Neural progenitor cell (in vitro differentiated cells): ENCODE measurements around the gene SCN3A. TPM values are rescaled to one million over a fixed set of nuclear protein-coding genes. Genes with fewer than 3 reads are reported as not detected.

Source experiments
- DNase-seq: peaks from one replicate; pipeline ENCODE4 v3.0.0-alpha.2; 2016; ENCODE audit warnings: low spot score
- H2AFZ ChIP-seq: fragments of 200-600 bp; sonication (generic); replicated peaks from 2 replicates; pipeline ENCODE4 v1.6.1; 2016; ENCODE audit warnings: antibody characterized with exemption
- H3F3A ChIP-seq: fragments of 200-600 bp; sonication (generic); 2 replicates; pipeline ENCODE4 v1.6.1; 2016; ENCODE audit warnings: antibody characterized with exemption, low read depth
- H3K27ac ChIP-seq: fragments of 200-600 bp; sonication (generic); 2 replicates; pipeline ENCODE4 v1.5.1; 2016; ENCODE audit warnings: mild to moderate bottlenecking
- H3K27me3 ChIP-seq: fragments of 200-600 bp; sonication (generic); 2 replicates; pipeline ENCODE4 v1.6.1; 2016; ENCODE audit warnings: mild to moderate bottlenecking, moderate library complexity
- H3K36me3 ChIP-seq: fragments of 200-600 bp; sonication (generic); 2 replicates; pipeline ENCODE4 v1.5.1; 2016
- H3K4me1 ChIP-seq: fragments of 200-600 bp; sonication (generic); 2 replicates; pipeline ENCODE4 v1.6.1; 2016; ENCODE audit warnings: mixed run types
- H3K4me2 ChIP-seq: fragments of 200-600 bp; sonication (generic); 2 replicates; pipeline ENCODE4 v1.6.1; 2016
- H3K4me3 ChIP-seq: fragments of 200-600 bp; sonication (generic); 2 replicates; pipeline ENCODE4 v1.5.1; 2016
- H3K79me2 ChIP-seq: fragments of 200-600 bp; sonication (generic); 2 replicates; pipeline ENCODE4 v1.6.1; 2016; ENCODE audit warnings: low read depth
- H3K9ac ChIP-seq: fragments of 200-600 bp; sonication (generic); 2 replicates; pipeline ENCODE4 v1.6.1; 2016
- H3K9me3 ChIP-seq: fragments of 200-600 bp; sonication (generic); 2 replicates; pipeline ENCODE4 v1.5.1; 2016; ENCODE audit warnings: low read depth
- H4K20me1 ChIP-seq: fragments of 200-600 bp; sonication (generic); 2 replicates; pipeline ENCODE4 v1.6.1; 2016; ENCODE audit warnings: low read depth
- H3K27ac Mint-ChIP-seq: 3 replicates; pipeline ENCODE4 v1.8.0; 2021; ENCODE audit warnings: mixed read lengths
- H3K27me3 Mint-ChIP-seq: 2 replicates; pipeline ENCODE4 v1.8.0; 2022; ENCODE audit warnings: low read depth, mild to moderate bottlenecking, inconsistent platforms, moderate library complexity, mixed read lengths; ENCODE audit not compliant: insufficient read depth
- H3K36me3 Mint-ChIP-seq: 3 replicates; pipeline ENCODE4 v1.8.0; 2021; ENCODE audit warnings: mixed read lengths
- H3K4me1 Mint-ChIP-seq: 3 replicates; pipeline ENCODE4 v1.8.0; 2021; ENCODE audit warnings: mixed read lengths
- H3K4me3 Mint-ChIP-seq: 3 replicates; pipeline ENCODE4 v1.8.0; 2021; ENCODE audit warnings: mild to moderate bottlenecking, moderate library complexity, mixed read lengths
- H3K9me3 Mint-ChIP-seq: 3 replicates; pipeline ENCODE4 v1.8.0; 2020; ENCODE audit warnings: mixed read lengths
- CTCF ChIP-seq: fragments of 200-600 bp; sonication (generic); IDR thresholded peaks from 2 replicates; pipeline ENCODE4 v1.5.1; 2017; ENCODE audit warnings: antibody characterized with exemption, mild to moderate bottlenecking
- EZH2 ChIP-seq: fragments of 200-600 bp; sonication (generic); IDR thresholded peaks from 2 replicates; pipeline ENCODE4 v1.6.1; 2017; ENCODE audit warnings: antibody characterized with exemption, mild to moderate bottlenecking, moderate library complexity
- EZH2phosphoT487 ChIP-seq: fragments of 200-600 bp; sonication (generic); IDR thresholded peaks from 2 replicates; pipeline ENCODE4 v1.6.1; 2017; ENCODE audit warnings: antibody characterized with exemption
- total RNA-seq: library from RNA; depleted of rRNA; stranded (reverse); fragments of >200 nt; gene quantifications from 2 replicates; pipeline ENCODE4 v1.2.3, GENCODE V29; 2015; ENCODE audit warnings: low replicate concordance

Gene SCN3A
- total RNA-seq, 1 donor from 2014 or later: not detected

GRCh38 chr2:165237056-165237455, 33.2 kb upstream of the SCN3A start:
- Mint-ChIP-seq H3K9me3 (no peaks in the 10 kb centered on the region), H3K4me1 (no peaks in the 10 kb centered on the region), H3K27ac (no peak overlapping the region), H3K4me3 (no peak overlapping the region), H3K36me3 (no peaks in the 10 kb centered on the region), H3K27me3 (no peaks in the 10 kb centered on the region)
- Histone ChIP-seq H4K20me1 (no peaks in the 10 kb centered on the region), H3K36me3 (no peaks in the 10 kb centered on the region), H3K9me3 (no peaks in the 10 kb centered on the region), H3F3A (no peaks in the 10 kb centered on the region), H3K9ac (no peak overlapping the region), H3K27me3 (no peaks in the 10 kb centered on the region), H3K79me2 (no peaks in the 10 kb centered on the region), H3K4me1 (no peaks in the 10 kb centered on the region), H3K27ac (no peak overlapping the region), H3K4me2 (no peak overlapping the region), H3K4me3 (no peak overlapping the region), H2AFZ (no peak overlapping the region)
- TF ChIP-seq CTCF: no peak
- TF ChIP-seq EZH2phosphoT487: no peak
- TF ChIP-seq EZH2: no peak
- no peak for DNase-seq

- no peaks in the 10 kb centered on the region for H3K9me3 ChIP-seq
- H3F3A ChIP-seq: no peaks in the 10 kb centered on the region
- H3K4me3 ChIP-seq: no peak overlapping the region
- no peaks in the 10 kb centered on the region for H3K36me3 ChIP-seq
- Mint-ChIP-seq H3K4me3 (no peak overlapping the region), H3K4me1 (no peaks in the 10 kb centered on the region), H3K27ac (no peak overlapping the region), H3K9me3 (no peaks in the 10 kb centered on the region), H3K36me3 (no peaks in the 10 kb centered on the region), H3K27me3 (no peaks in the 10 kb centered on the region)
- no peak for DNase-seq
- no peaks in the 10 kb centered on the region for H3K79me2 ChIP-seq
- H2AFZ ChIP-seq: no peak overlapping the region
- H4K20me1 ChIP-seq: no peaks in the 10 kb centered on the region
- no peak overlapping the region for H3K9ac ChIP-seq
- H3K4me2 ChIP-seq: no peak overlapping the region
- no peak for TF ChIP-seq EZH2phosphoT487
- no peak for TF ChIP-seq CTCF
- TF ChIP-seq EZH2: no peak
- H3K4me1 ChIP-seq: no peaks in the 10 kb centered on the region
- H3K27me3 ChIP-seq: no peaks in the 10 kb centered on the region
- H3K27ac ChIP-seq: no peak overlapping the region
Observed at GRCh38 chr2:165227571-165227970, 23.7 kb upstream of the SCN3A start.

- H3K4me3 Mint-ChIP-seq: no peak overlapping the region
- no peaks in the 10 kb centered on the region for H3K9me3 ChIP-seq
- no peaks in the 10 kb centered on the region for H4K20me1 ChIP-seq
- no peaks in the 10 kb centered on the region for H3K27me3 Mint-ChIP-seq
- no peak overlapping the region for H3K4me3 ChIP-seq
- no peaks in the 10 kb centered on the region for H3F3A ChIP-seq
- H2AFZ ChIP-seq: no peak overlapping the region
- H3K4me2 ChIP-seq: no peak overlapping the region
- H3K36me3 ChIP-seq: no peaks in the 10 kb centered on the region
- H3K4me1 ChIP-seq: no peaks in the 10 kb centered on the region
- H3K79me2 ChIP-seq: no peaks in the 10 kb centered on the region
- no peaks in the 10 kb centered on the region for H3K9me3 Mint-ChIP-seq
- no peaks in the 10 kb centered on the region for H3K27me3 ChIP-seq
- no peak overlapping the region for H3K27ac ChIP-seq
- H3K4me1 Mint-ChIP-seq: no peaks in the 10 kb centered on the region
- H3K9ac ChIP-seq: no peak overlapping the region
- no peak for DNase-seq
- H3K27ac Mint-ChIP-seq: no peak overlapping the region
- no peak for TF ChIP-seq EZH2phosphoT487
- no peak for TF ChIP-seq CTCF
- TF ChIP-seq EZH2: no peak
- no peaks in the 10 kb centered on the region for H3K36me3 Mint-ChIP-seq
Observed at GRCh38 chr2:165224941-165225340, 21.1 kb upstream of the SCN3A start.

GRCh38 chr2:165219481-165219880, 15.6 kb upstream of the SCN3A start:
- Histone ChIP-seq H3K27ac (no peak overlapping the region), H3K4me1 (no peaks in the 10 kb centered on the region), H3K9me3 (no peaks in the 10 kb centered on the region), H4K20me1 (no peaks in the 10 kb centered on the region), H3K27me3 (no peaks in the 10 kb centered on the region), H3K4me3 (no peak overlapping the region), H3F3A (no peaks in the 10 kb centered on the region), H3K79me2 (no peaks in the 10 kb centered on the region), H3K36me3 (no peaks in the 10 kb centered on the region), H3K4me2 (no peak overlapping the region), H3K9ac (no peak overlapping the region), H2AFZ (no peak overlapping the region)
- Mint-ChIP-seq H3K9me3 (no peaks in the 10 kb centered on the region), H3K27ac (no peak overlapping the region), H3K36me3 (no peaks in the 10 kb centered on the region), H3K4me3 (no peak overlapping the region), H3K4me1 (no peaks in the 10 kb centered on the region), H3K27me3 (no peaks in the 10 kb centered on the region)
- DNase-seq: peak; percentile 34
- TF ChIP-seq CTCF: no peak
- no peak for TF ChIP-seq EZH2
- no peak for TF ChIP-seq EZH2phosphoT487
